HG03457 (cell line): Measurements from ENCODE around the gene FAXC.

Experiments used
- ATAC-seq: cut with Tn5 transposase; IDR thresholded peaks from one replicate; pipeline ENCODE4 v1.9.1; 2021; ENCODE audit warnings: moderate number of reproducible peaks; ENCODE audit not compliant: unreplicated experiment

Gene FAXC

GRCh38 chr6:99349171-99350141, at the start of gene FAXC:
Gene FAXC, minus strand, starts transcription at chr6:99349674. Its CDS starts 302 bp downstream, at chr6:99349372.
- ATAC-seq, result no peak

- no peak for ATAC-seq
Observed at GRCh38 chr6:99397287-99397686, 47.8 kb upstream of the FAXC start.

GRCh38 chr6:99393698-99394531, 44.4 kb upstream of the FAXC start, which contains the start of gene COQ3:
Gene COQ3, minus strand, starts transcription at chr6:99394195. Its CDS starts 16 bp downstream, at chr6:99394179.
- ATAC-seq, result peak; percentile 70

- peak; percentile 13 for ATAC-seq
Observed at GRCh38 chr6:99393366-99393697, 43.9 kb upstream of the FAXC start.

- no peak for ATAC-seq
Observed at GRCh38 chr6:99390896-99391295, 41.4 kb upstream of the FAXC start.

GRCh38 chr6:99384507-99384906, 35.0 kb upstream of the FAXC start:
- ATAC-seq, result no peak

GRCh38 chr6:99378636-99379035, 29.2 kb upstream of the FAXC start:
- no peak for ATAC-seq

GRCh38 chr6:99369533-99369932, 20.1 kb upstream of the FAXC start:
- ATAC-seq, result no peak

- no peak for ATAC-seq
Observed at GRCh38 chr6:99366852-99367251, 17.4 kb upstream of the FAXC start.

GRCh38 chr6:99364026-99364425, 14.6 kb upstream of the FAXC start:
- peak; percentile 87 for ATAC-seq

GRCh38 chr6:99362678-99363268, 13.3 kb upstream of the FAXC start:
- ATAC-seq, result no peak

GRCh38 chr6:99359800-99360199, 10.3 kb upstream of the FAXC start:
- ATAC-seq, result no peak

GRCh38 chr6:99356641-99357040, 7.2 kb upstream of the FAXC start:
- no peak for ATAC-seq

GRCh38 chr6:99354983-99355382, 5.5 kb upstream of the FAXC start:
- no peak for ATAC-seq

- ATAC-seq, result no peak
Observed at GRCh38 chr6:99353126-99353525, 3.7 kb upstream of the FAXC start.

GRCh38 chr6:99350573-99350972, 1.1 kb upstream of the FAXC start:
- no peak for ATAC-seq

- ATAC-seq, result no peak
Observed at GRCh38 chr6:99348288-99349170, 945 bp downstream of the FAXC start.

- ATAC-seq, result no peak
Observed at GRCh38 chr6:99347804-99348203, 1.7 kb downstream of the FAXC start.

GRCh38 chr6:99346595-99346994, 2.9 kb downstream of the FAXC start:
- ATAC-seq, result no peak

GRCh38 chr6:99345164-99345563, 4.3 kb downstream of the FAXC start:
- no peak for ATAC-seq
